Karpas-422 (cell line): Measurements from ENCODE around the gene MGAT5. TPM values are rescaled to one million over a fixed set of nuclear protein-coding genes. Genes with fewer than 3 reads are reported as not detected.
A peak's percentile ranks its signal among the peaks of the same experiment; 100 is the strongest.

Experiments used
- DNase-seq: peaks from one replicate; pipeline ENCODE4 v3.0.0-alpha.2; 2015
- H2AFZ ChIP-seq: fragments of 200-600 bp; sonication (generic); 2 replicates; pipeline ENCODE4 v1.6.1; 2014; ENCODE audit warnings: antibody characterized with exemption, low read length, mixed read lengths
- H3K27ac ChIP-seq: fragments of 200-600 bp; sonication (generic); 2 replicates; pipeline ENCODE4 v1.5.1; 2014; ENCODE audit warnings: mild to moderate bottlenecking, low read length, moderate library complexity
- H3K27me3 ChIP-seq: fragments of 200-600 bp; sonication (generic); 2 replicates; pipeline ENCODE4 v1.6.1; 2014; ENCODE audit warnings: low read length, mixed read lengths
- H3K36me3 ChIP-seq: fragments of 200-600 bp; sonication (generic); 2 replicates; pipeline ENCODE4 v1.6.1; 2014; ENCODE audit warnings: low read length, mixed read lengths; ENCODE audit not compliant: insufficient read depth
- H3K4me1 ChIP-seq: fragments of 200-600 bp; sonication (generic); 2 replicates; pipeline ENCODE4 v1.6.1; 2014; ENCODE audit warnings: mild to moderate bottlenecking, low read length, mixed read lengths
- H3K4me2 ChIP-seq: fragments of 200-600 bp; sonication (generic); 2 replicates; pipeline ENCODE4 v1.6.1; 2014; ENCODE audit warnings: low read length, low read depth, mild to moderate bottlenecking; ENCODE audit not compliant: poor library complexity, severe bottlenecking
- H3K4me3 ChIP-seq: fragments of 200-600 bp; sonication (generic); 2 replicates; pipeline ENCODE4 v1.5.1; 2014; ENCODE audit warnings: mild to moderate bottlenecking, antibody characterized with exemption, low read length, mixed read lengths
- H3K79me2 ChIP-seq: fragments of 200-600 bp; sonication (generic); 2 replicates; pipeline ENCODE4 v1.6.1; 2014; ENCODE audit warnings: mild to moderate bottlenecking, low read length, mixed read lengths
- H3K9ac ChIP-seq: fragments of 200-600 bp; sonication (generic); 2 replicates; pipeline ENCODE4 v1.6.0; 2014; ENCODE audit warnings: low read length
- H3K9me2 ChIP-seq: fragments of 200-600 bp; sonication (generic), shearing (Covaris generic); replicated peaks from 2 replicates; pipeline ENCODE4 v1.6.0; 2014; ENCODE audit warnings: mild to moderate bottlenecking, low read length, moderate library complexity; ENCODE audit not compliant: insufficient read depth
- H3K9me3 ChIP-seq: fragments of 300-700, 200-600 bp; sonication (generic); 2 replicates; pipeline ENCODE4 v1.6.1; 2014; ENCODE audit warnings: low read length, mixed read lengths
- H4K20me1 ChIP-seq: fragments of 200-600 bp; sonication (generic); 2 replicates; pipeline ENCODE4 v1.6.1; 2014; ENCODE audit warnings: mild to moderate bottlenecking, antibody characterized with exemption, low read length, low read depth; ENCODE audit not compliant: insufficient read depth
- total RNA-seq: library from RNA; depleted of rRNA; stranded (reverse); fragments of >200 nt; shearing (Covaris generic); gene quantifications from 2 replicates; pipeline ENCODE4 v1.2.3, GENCODE V29; 2014; ENCODE audit warnings: low replicate concordance

MGAT5 gene
- total RNA-seq, 1 experiment from 2014 or later = 22.7 TPM

- H3K9ac ChIP-seq = no peak overlapping the region
- H3K79me2 ChIP-seq = no peaks in the 10 kb centered on the region
- no peak overlapping the region for H3K4me2 ChIP-seq
- H2AFZ ChIP-seq = no peak overlapping the region
- no peak overlapping the region for H3K27ac ChIP-seq
- no peak overlapping the region for H3K4me3 ChIP-seq
- H3K4me1 ChIP-seq = peaks cover 17% of the 10 kb centered on the region
- no peaks in the 10 kb centered on the region for H3K27me3 ChIP-seq
- no peaks in the 10 kb centered on the region for H3K9me2 ChIP-seq
- no peaks in the 10 kb centered on the region for H3K36me3 ChIP-seq
- peak; percentile 66 for DNase-seq
- no peaks in the 10 kb centered on the region for H4K20me1 ChIP-seq
- no peaks in the 10 kb centered on the region for H3K9me3 ChIP-seq
Observed at GRCh38 chr2:134365356-134365755, 111.5 kb downstream of the MGAT5 start.

DNA sequence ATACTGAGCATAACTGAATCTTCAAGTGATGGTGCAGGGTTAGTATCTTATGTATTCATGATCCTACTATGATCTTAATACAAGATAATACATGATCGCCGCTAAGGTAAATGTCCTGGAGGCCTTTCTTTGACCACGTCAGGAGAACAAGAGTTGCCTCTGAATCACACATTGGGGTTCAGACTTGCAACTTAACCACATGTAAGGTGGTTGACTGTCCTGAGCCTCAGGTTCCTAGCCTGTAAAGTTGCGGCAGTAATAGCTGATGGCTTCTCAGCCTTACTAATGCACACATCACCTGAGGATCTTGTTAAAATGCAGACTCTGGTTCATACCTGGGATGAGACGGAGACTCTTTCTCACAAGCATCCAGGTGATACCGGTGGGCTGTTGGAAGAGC lies 112.5 kb downstream of the MGAT5 start:
- Histone ChIP-seq H3K9ac (no peak overlapping the region), H3K9me2 (no peaks in the 10 kb centered on the region), H3K36me3 (no peaks in the 10 kb centered on the region), H3K4me1 (peaks cover 17% of the 10 kb centered on the region), H3K27me3 (no peaks in the 10 kb centered on the region), H4K20me1 (0 out of 2 replicates have a peak, but pooled peaks cover 3% of the 10 kb centered on the region), H2AFZ (no peak overlapping the region), H3K4me2 (no peak overlapping the region), H3K4me3 (no peak overlapping the region), H3K79me2 (no peaks in the 10 kb centered on the region), H3K9me3 (no peaks in the 10 kb centered on the region), H3K27ac (no peak overlapping the region)
- no peak for DNase-seq

GRCh38 chr2:134367213-134367612 lies 113.3 kb downstream of the MGAT5 start:
- no peaks in the 10 kb centered on the region for H3K9me3 ChIP-seq
- no peak overlapping the region for H3K27ac ChIP-seq
- no peak overlapping the region for H3K4me3 ChIP-seq
- peaks cover 17% of the 10 kb centered on the region for H3K4me1 ChIP-seq
- H2AFZ ChIP-seq = no peak overlapping the region
- no peaks in the 10 kb centered on the region for H3K79me2 ChIP-seq
- no peaks in the 10 kb centered on the region for H3K9me2 ChIP-seq
- 0 out of 2 replicates have a peak, but pooled peaks cover 3% of the 10 kb centered on the region for H4K20me1 ChIP-seq
- no peak overlapping the region for H3K9ac ChIP-seq
- no peak for DNase-seq
- H3K27me3 ChIP-seq = no peaks in the 10 kb centered on the region
- no peak overlapping the region for H3K4me2 ChIP-seq
- H3K36me3 ChIP-seq = no peaks in the 10 kb centered on the region

DNA sequence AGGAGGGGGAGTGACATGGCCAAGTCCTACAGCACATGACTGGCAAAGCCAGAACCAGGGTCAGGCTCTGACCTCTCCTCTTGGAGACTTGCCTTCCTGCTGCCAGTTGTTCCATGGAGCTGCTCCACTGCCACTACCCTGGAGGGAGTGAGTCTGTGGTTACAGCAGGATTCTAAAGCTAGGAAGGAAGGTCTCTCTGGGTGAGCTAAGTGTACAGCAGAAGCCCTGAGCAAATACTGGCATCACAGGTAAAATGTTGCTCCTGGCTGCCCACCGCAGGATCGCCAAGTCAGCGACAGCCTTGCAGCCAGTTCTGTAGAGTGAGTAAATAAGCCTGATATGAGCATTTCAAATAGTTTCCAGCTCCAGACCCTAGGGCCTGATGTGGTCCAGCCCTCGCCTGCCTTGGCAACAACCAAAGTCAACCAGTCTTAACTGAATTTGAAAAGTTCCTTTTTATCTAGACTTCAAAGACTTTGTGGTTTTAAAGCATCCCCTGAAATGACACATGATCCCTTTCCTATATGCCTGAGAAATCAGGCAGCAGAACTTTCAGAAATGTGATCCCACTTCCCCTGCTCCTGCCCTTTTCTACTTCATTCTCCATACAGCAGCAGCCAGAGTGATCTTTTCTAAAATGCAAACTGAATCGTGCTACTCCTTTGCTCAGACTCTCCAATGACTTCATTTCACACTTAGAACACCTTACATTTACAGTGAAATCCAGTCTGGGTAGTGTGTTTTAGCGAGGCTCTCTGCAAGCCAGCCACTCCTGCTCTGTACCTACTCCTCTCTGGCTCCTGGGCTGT lies 114.3 kb downstream of the MGAT5 start:
- Histone ChIP-seq H3K4me2 (no peak overlapping the region), H3K4me3 (no peak overlapping the region), H3K79me2 (no peaks in the 10 kb centered on the region), H3K9ac (no peak overlapping the region), H3K27me3 (no peaks in the 10 kb centered on the region), H3K36me3 (no peaks in the 10 kb centered on the region), H2AFZ (no peak overlapping the region), H3K9me2 (no peaks in the 10 kb centered on the region), H4K20me1 (0 out of 2 replicates have a peak, but pooled peaks cover 3% of the 10 kb centered on the region), H3K27ac (no peak overlapping the region), H3K9me3 (no peaks in the 10 kb centered on the region), H3K4me1 (peaks cover 17% of the 10 kb centered on the region)
- DNase-seq = no peak

GRCh38 chr2:134369220-134369902 lies 115.5 kb downstream of the MGAT5 start:
- Histone ChIP-seq H3K27ac (no peak overlapping the region), H3K4me1 (peaks cover 17% of the 10 kb centered on the region), H2AFZ (no peak overlapping the region), H3K9ac (no peak overlapping the region), H3K79me2 (no peaks in the 10 kb centered on the region), H3K9me3 (no peaks in the 10 kb centered on the region), H3K36me3 (no peaks in the 10 kb centered on the region), H3K4me2 (no peak overlapping the region), H3K27me3 (no peaks in the 10 kb centered on the region), H4K20me1 (0 out of 2 replicates have a peak, but pooled peaks cover 3% of the 10 kb centered on the region), H3K9me2 (no peaks in the 10 kb centered on the region), H3K4me3 (no peak overlapping the region)
- DNase-seq = no peak

DNA sequence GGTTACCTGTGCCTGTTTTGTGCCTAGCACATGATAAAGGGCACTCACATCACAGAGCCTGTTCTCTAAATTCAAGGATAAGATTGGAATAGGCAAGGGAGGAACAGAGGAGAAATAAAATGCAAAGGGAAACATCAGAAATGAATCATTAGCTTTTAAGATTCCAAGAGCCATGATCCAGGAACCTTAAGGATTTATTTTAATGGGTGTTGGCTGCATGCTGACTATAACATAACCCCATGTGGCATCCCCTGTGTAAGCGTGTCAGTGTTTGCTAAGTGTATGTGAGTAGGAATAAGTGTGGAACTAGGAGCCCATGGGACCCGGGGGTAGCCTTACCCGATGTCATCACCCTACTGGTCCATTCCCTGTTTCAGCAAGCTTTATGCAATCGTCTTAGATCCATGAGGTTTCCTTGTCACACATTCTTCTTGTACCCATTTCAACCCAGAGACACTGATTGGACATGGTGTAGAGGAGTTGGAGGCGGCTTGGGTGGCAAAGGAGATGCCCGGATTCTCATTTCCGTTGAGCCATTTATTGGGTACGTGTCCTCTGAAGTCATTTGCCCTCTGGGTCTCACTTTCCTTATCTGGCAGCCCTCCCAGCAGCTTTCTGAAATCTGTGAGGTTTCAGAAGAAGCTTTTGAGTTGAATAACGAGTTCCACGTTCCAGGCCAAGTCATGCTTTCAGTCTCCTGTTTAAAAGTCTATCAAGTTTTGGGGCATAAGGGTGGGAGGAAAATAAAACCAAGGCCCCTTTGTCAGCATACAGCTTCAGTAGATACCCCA lies 117.0 kb downstream of the MGAT5 start:
- Histone ChIP-seq H3K27ac (no peak overlapping the region), H3K4me2 (no peak overlapping the region), H3K9me2 (no peaks in the 10 kb centered on the region), H3K27me3 (no peaks in the 10 kb centered on the region), H3K36me3 (no peaks in the 10 kb centered on the region), H3K9ac (no peak overlapping the region), H4K20me1 (0 out of 2 replicates have a peak, but pooled peaks cover 3% of the 10 kb centered on the region), H3K4me1 (peaks cover 17% of the 10 kb centered on the region), H2AFZ (no peak overlapping the region), H3K79me2 (no peaks in the 10 kb centered on the region), H3K4me3 (no peak overlapping the region), H3K9me3 (no peaks in the 10 kb centered on the region)
- DNase-seq = no peak

- Histone ChIP-seq H2AFZ (no peak overlapping the region), H3K79me2 (no peaks in the 10 kb centered on the region), H3K9me3 (no peaks in the 10 kb centered on the region), H3K36me3 (no peaks in the 10 kb centered on the region), H3K27ac (no peak overlapping the region), H3K9ac (no peak overlapping the region), H4K20me1 (0 out of 2 replicates have a peak, but pooled peaks cover 3% of the 10 kb centered on the region), H3K4me2 (no peak overlapping the region), H3K4me3 (no peak overlapping the region), H3K27me3 (no peaks in the 10 kb centered on the region), H3K4me1 (peaks cover 17% of the 10 kb centered on the region), H3K9me2 (no peaks in the 10 kb centered on the region)
- no peak for DNase-seq
Observed at GRCh38 chr2:134372141-134372540, 118.3 kb downstream of the MGAT5 start.
